ENCODE results near the gene TAGLN. TPM values are rescaled to one million over a fixed set of nuclear protein-coding genes. Genes with fewer than 3 reads are reported as not detected.

The TAGLN gene
- total and polyA plus RNA-seq, 3 donors from 2014 or later = 167 to 800 (median 187) TPM

- no peak for DNase-seq
- H3K27me3 ChIP-seq = no peaks in the 10 kb centered on the region
- no peaks in the 10 kb centered on the region for H3K36me3 ChIP-seq (ENCODE audit: low read depth, missing control alignments)
- WGBS, 2 donors = 99 to 100% methylated on average over 3 of the region's 3 CpGs
- no peaks in the 10 kb centered on the region for H3K9me3 ChIP-seq
- no peak overlapping the region for H3K27ac ChIP-seq
- no peak overlapping the region for H3K4me3 ChIP-seq
- H3K4me1 ChIP-seq = peaks cover 2% of the 10 kb centered on the region
- TF ChIP-seq POLR2A (IDR thresholded peaks at IDR 0.05) (no peak), CTCF (IDR thresholded peaks at IDR 0.05) (no peak)
- intact Hi-C loops (cut with DNase I; ENCODE audit: low total_unique reads) = no loop called here
Observed at GRCh38 chr11:117210620-117211019, 11.4 kb downstream of the TAGLN start.

GRCh38 chr11:117212697-117213355 lies 13.7 kb downstream of the TAGLN start:
- Histone ChIP-seq H3K9me3 (no peaks in the 10 kb centered on the region), H3K36me3 (ENCODE audit: low read depth, missing control alignments) (no peaks in the 10 kb centered on the region), H3K27ac (no peak overlapping the region), H3K4me1 (peaks cover 10% of the 10 kb centered on the region), H3K4me3 (no peak overlapping the region), H3K27me3 (no peaks in the 10 kb centered on the region)
- TF ChIP-seq CTCF (IDR thresholded peaks at IDR 0.05) (no peak), POLR2A (IDR thresholded peaks at IDR 0.05) (no peak)
- intact Hi-C loops (cut with DNase I; ENCODE audit: low total_unique reads) = no loop called here
- no peak for DNase-seq
- WGBS, 2 donors = 91 to 95% methylated on average over 11 of the region's 11 CpGs

- Histone ChIP-seq H3K27ac (no peak overlapping the region), H3K27me3 (no peaks in the 10 kb centered on the region), H3K9me3 (no peaks in the 10 kb centered on the region), H3K4me3 (no peak overlapping the region), H3K4me1 (peaks cover 23% of the 10 kb centered on the region), H3K36me3 (ENCODE audit: low read depth, missing control alignments) (no peaks in the 10 kb centered on the region)
- no peak for DNase-seq
- WGBS, 2 donors = 76 to 82% methylated on average over 7 of the region's 7 CpGs
- intact Hi-C loops (cut with DNase I; ENCODE audit: low total_unique reads) = no loop called here
- TF ChIP-seq CTCF (IDR thresholded peaks at IDR 0.05) = no peak
- no peak for TF ChIP-seq POLR2A (IDR thresholded peaks at IDR 0.05)
Observed at GRCh38 chr11:117214404-117215110, 15.4 kb downstream of the TAGLN start.

- Histone ChIP-seq H3K4me1 (peaks cover 50% of the 10 kb centered on the region), H3K9me3 (no peaks in the 10 kb centered on the region), H3K27ac (peak overlapping the region; percentile 10 to 79), H3K4me3 (no peak overlapping the region), H3K27me3 (no peaks in the 10 kb centered on the region), H3K36me3 (ENCODE audit: low read depth, missing control alignments) (no peaks in the 10 kb centered on the region)
- TF ChIP-seq POLR2A (IDR thresholded peaks at IDR 0.05) = no peak
- no peak for TF ChIP-seq CTCF (IDR thresholded peaks at IDR 0.05)
- DNase-seq = no peak
- 69% methylated on average over 11 of the region's 11 CpGs for WGBS, 2 donors
- intact Hi-C loops (cut with DNase I; ENCODE audit: low total_unique reads) = no loop called here
Observed at GRCh38 chr11:117217141-117218084, 18.2 kb downstream of the TAGLN start.

Data from testis (tissue), 3 donors.